B cell (primary cell): ENCODE measurements around the gene SNX32. TPM values are rescaled to one million over a fixed set of nuclear protein-coding genes. Genes with fewer than 3 reads are reported as not detected.

Experiments
- ATAC-seq: fragments of 200-7000 bp; cut with Tn5 transposase; one replicate; pipeline ENCODE4 v1.10.0; 2021; ENCODE audit warnings: low read depth, mild to moderate bottlenecking, moderate number of reproducible peaks, moderate library complexity
- CTCF ChIA-PET: fragments of 350-600 bp; sonication (Branson Sonifier 250); formaldehyde crosslinking; loops from one replicate; lab custom pipeline; 2021; ENCODE audit warnings: antibody characterized with exemption, inconsistent platforms; lab: Charles Lee
- POLR2A ChIA-PET: fragments of 350-600 bp; sonication (Branson Sonifier 250); formaldehyde crosslinking; loops from one replicate; lab custom pipeline; 2021; ENCODE audit warnings: antibody characterized with exemption; lab: Charles Lee
- DNase-seq: peaks from one replicate; pipeline ENCODE4 v3.0.0; 2013
- H2AFZ ChIP-seq: 2 replicates; pipeline ENCODE4 v1.6.1; 2012; ENCODE audit warnings: mild to moderate bottlenecking, low read depth, low read length; ENCODE audit not compliant: insufficient read depth, poor library complexity, severe bottlenecking
- H3K27ac ChIP-seq, 2 donors: 1 replicate in 1 of 2; 2 replicates in 1 of 2; pipeline ENCODE4 v1.5.1; 2012 to 2013; ENCODE audit warnings: low read length in 2 of 2, mild to moderate bottlenecking in 2 of 2, moderate library complexity in 1 of 2
- H3K27me3 ChIP-seq, 4 experiments: fragments of 200-600 bp in 1 of 4; sonication (generic) in 1 of 4; replicated peaks in 1 of 4; 1 replicate in 2 of 4; 2 replicates in 2 of 4; pipeline versions ENCODE4 v1.6.1 to v1.7.0; 2013 to 2016; ENCODE audit warnings: low read length in 3 of 4, mild to moderate bottlenecking in 2 of 4, mixed read lengths in 1 of 4, moderate library complexity in 1 of 4; ENCODE audit not compliant: insufficient read depth in 4 of 4, control insufficient read depth in 3 of 4; ENCODE audit errors: control extremely low read depth in 1 of 4
- H3K36me3 ChIP-seq, 2 experiments: replicated peaks in 1 of 2; 1 replicate in 1 of 2; 2 replicates in 1 of 2; pipeline versions ENCODE4 v1.6.1 to v1.7.1; 2013; ENCODE audit warnings: low read length in 1 of 2; ENCODE audit not compliant: insufficient read depth in 2 of 2, control insufficient read depth in 1 of 2; ENCODE audit errors: control extremely low read depth in 1 of 2, extremely low read depth in 1 of 2
- H3K4me1 ChIP-seq, 2 donors: fragments of 200-600 bp in 1 of 2; sonication (generic) in 1 of 2; 1 replicate in 1 of 2; 2 replicates in 1 of 2; pipeline versions ENCODE4 v1.5.1 to v1.6.1; 2013 to 2017; ENCODE audit warnings: low read length in 2 of 2; ENCODE audit not compliant: control insufficient read depth in 2 of 2, insufficient read depth in 2 of 2
- H3K4me2 ChIP-seq: replicated peaks from 2 replicates; pipeline ENCODE3; 2012; ENCODE audit warnings: mild to moderate bottlenecking, low read depth, low read length; ENCODE audit not compliant: poor library complexity, severe bottlenecking
- H3K4me3 ChIP-seq, 5 experiments: fragments of 200-600 bp in 1 of 5; sonication (generic) in 1 of 5; 1 replicate in 3 of 5; 2 replicates in 2 of 5; pipeline versions ENCODE4 v1.5.1 to v1.7.0; 2011 to 2016; ENCODE audit warnings: low read length in 4 of 5, mild to moderate bottlenecking in 4 of 5, low read depth in 2 of 5, control low read depth in 1 of 5, moderate library complexity in 1 of 5; ENCODE audit not compliant: insufficient read depth in 1 of 5; ENCODE audit errors: control extremely low read depth in 1 of 5, extremely low read depth in 1 of 5
- H3K79me2 ChIP-seq: fragments of 200-600 bp; sonication (generic); one replicate; pipeline ENCODE4 v1.6.0; 2016; ENCODE audit warnings: low read length; ENCODE audit not compliant: control insufficient read depth, insufficient read depth
- H3K9ac ChIP-seq: fragments of 200-600 bp; sonication (generic); 2 replicates; pipeline ENCODE4 v1.6.1; 2017; ENCODE audit warnings: mild to moderate bottlenecking, low read length, moderate library complexity
- H3K9me3 ChIP-seq, 3 donors: one replicate each; pipeline versions ENCODE4 v1.6.1 to v1.7.1; 2013; ENCODE audit warnings: low read length in 2 of 3; ENCODE audit not compliant: control insufficient read depth in 2 of 3, insufficient read depth in 1 of 3; ENCODE audit errors: control extremely low read depth in 1 of 3
- H4K20me1 ChIP-seq: 2 replicates; pipeline ENCODE4 v1.6.0; 2012; ENCODE audit warnings: mild to moderate bottlenecking, low read length; ENCODE audit not compliant: insufficient read depth, control insufficient read depth, poor library complexity, severe bottlenecking
- H3K27ac Mint-ChIP-seq: one replicate; pipeline ENCODE4 v1.8.0; 2021; ENCODE audit warnings: mixed read lengths
- H3K27me3 Mint-ChIP-seq: one replicate; pipeline ENCODE4 v1.8.0; 2021; ENCODE audit warnings: mixed read lengths
- H3K4me1 Mint-ChIP-seq: one replicate; pipeline ENCODE4 v1.8.0; 2021; ENCODE audit warnings: mixed read lengths
- H3K4me3 Mint-ChIP-seq: one replicate; pipeline ENCODE4 v1.8.0; 2021; ENCODE audit warnings: mixed read lengths
- H3K9me3 Mint-ChIP-seq: one replicate; pipeline ENCODE4 v1.8.0; 2022; ENCODE audit warnings: mixed read lengths; ENCODE audit not compliant: insufficient read depth
- CTCF ChIP-seq: fragments of 200-600 bp; IDR thresholded peaks from one replicate; pipeline ENCODE4 v1.8.0; 2022; ENCODE audit warnings: antibody characterized with exemption, mild to moderate bottlenecking
- EZH2 ChIP-seq: IDR thresholded peaks from 2 replicates; pipeline ENCODE4 v1.6.1; 2012; ENCODE audit warnings: borderline replicate concordance, low read depth, mild to moderate bottlenecking, moderate library complexity, low read length; ENCODE audit not compliant: insufficient read depth, poor library complexity, severe bottlenecking
- WGBS: methylation state at CpG from one replicate; pipeline ENCODE4 v1.1.5; 2013; ENCODE audit warnings: missing lambda C conversion rate; ENCODE audit not compliant: insufficient coverage; 5-methylcytosine and 5-hydroxymethylcytosine counted together
- intact Hi-C: fragments of 100-400 bp; cut with micrococcal nuclease; formaldehyde crosslinking; loops from one replicate; pipeline ENCODE4 v1.10.0; 2022
- polyA plus RNA-seq: library from polyadenylated mRNA; depleted of rRNA; stranded (reverse); fragments of >200 nt; gene quantifications from 2 replicates; pipeline ENCODE4 v1.2.3, GENCODE V29; 2012
- total RNA-seq, 2 donors: library from RNA; stranded (reverse); fragments of 120-200 nt in 1 of 2; gene quantifications; 1 replicate in 1 of 2; 2 replicates in 1 of 2; pipeline versions ENCODE4 v1.2.3 to v1.2.4, GENCODE V29; 2013 to 2022

Gene SNX32
- total and polyA plus RNA-seq, 2 donors (not counting 1 experiment from before 2014, with no cell fraction given): 0.57 to 0.89 TPM

GRCh38 chr11:65865550-65866172 is 31.9 kb downstream of the SNX32 start:
- peaks cover 34% of the 10 kb centered on the region for H4K20me1 ChIP-seq

More at GRCh38 chr11:65865550-65866172, 31.9 kb downstream of the SNX32 start:
- 93% methylated on average over 6 of the region's 9 CpGs for WGBS
- no peak overlapping the region for H3K4me3 ChIP-seq
- H3K79me2 ChIP-seq: peaks cover 30% of the 10 kb centered on the region
- H3K36me3 ChIP-seq: peaks cover 0 to 52% of the 10 kb centered on the region in 2 experiments
- H3K27ac ChIP-seq: no peak overlapping the region
- no peak for ATAC-seq
- no peak overlapping the region for H2AFZ ChIP-seq
- Mint-ChIP-seq H3K9me3 (no peaks in the 10 kb centered on the region), H3K4me3 (no peak overlapping the region), H3K27me3 (no peaks in the 10 kb centered on the region), H3K4me1 (peaks cover 19% of the 10 kb centered on the region), H3K27ac (no peak overlapping the region)
- CTCF ChIA-PET: interaction anchor here (0.7 to 7.0 kb wide), 2 partner anchors 22 to 96 kb away, joined by 6 to 65 read pairs; partner anchors contain the start of genes CCDC85B and FIBP
- DNase-seq: no peak
- H3K27me3 ChIP-seq: no peaks in the 10 kb centered on the region
- no peak overlapping the region for H3K9ac ChIP-seq
- TF ChIP-seq EZH2 (no peak), CTCF (no peak)
- POLR2A ChIA-PET: interaction anchor here (0.5 to 0.6 kb wide), 2 partner anchors 13 to 179 kb away, joined by 3 read pairs; no protein-coding TSS in a partner anchor
- no peak overlapping the region for H3K4me2 ChIP-seq
- H3K4me1 ChIP-seq: peaks cover 12 to 19% of the 10 kb centered on the region in 2 donors
- intact Hi-C loops: no loop called here
- no peaks in the 10 kb centered on the region for H3K9me3 ChIP-seq
